ENCODE measurements around the gene TNFRSF12A.
A peak's percentile ranks its signal among the peaks of the same experiment; 100 is the strongest.

The TNFRSF12A gene

DNA sequence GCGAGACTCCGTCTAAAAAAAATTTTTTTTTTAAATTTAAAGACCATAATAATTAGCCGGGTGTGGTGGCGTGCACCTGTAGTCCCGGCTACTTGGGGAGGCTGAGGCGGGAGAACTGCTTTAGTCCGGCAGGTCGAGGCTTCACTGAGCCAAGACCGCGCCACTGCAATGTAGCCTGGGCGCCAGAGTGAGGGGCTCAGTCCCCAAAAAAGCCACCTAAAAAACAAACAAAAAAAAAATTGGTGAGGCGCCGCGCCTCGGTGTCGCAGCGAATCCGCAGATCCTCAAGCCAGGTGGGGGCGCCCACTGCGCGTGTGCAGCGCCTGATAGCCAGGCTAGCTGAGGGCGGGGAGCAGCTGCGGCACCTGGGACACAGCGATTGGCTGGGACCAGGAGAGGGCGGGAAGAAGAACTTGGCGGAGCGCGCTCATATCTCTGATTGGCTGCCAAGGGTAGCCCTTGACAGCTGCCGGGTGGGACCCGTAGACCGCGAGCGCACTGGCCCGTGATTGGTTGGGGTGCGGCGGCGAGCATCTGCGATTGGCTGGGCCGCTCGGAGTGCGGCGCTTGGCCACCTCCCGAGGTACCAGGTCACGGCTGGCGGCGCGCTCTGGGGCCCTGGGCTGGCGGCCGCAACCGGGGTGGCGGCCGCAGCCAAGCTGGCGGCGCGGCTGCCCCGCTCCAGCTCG lies 16.4 kb upstream of the TNFRSF12A start (continued):
- TF ChIP-seq, protein P1, sequence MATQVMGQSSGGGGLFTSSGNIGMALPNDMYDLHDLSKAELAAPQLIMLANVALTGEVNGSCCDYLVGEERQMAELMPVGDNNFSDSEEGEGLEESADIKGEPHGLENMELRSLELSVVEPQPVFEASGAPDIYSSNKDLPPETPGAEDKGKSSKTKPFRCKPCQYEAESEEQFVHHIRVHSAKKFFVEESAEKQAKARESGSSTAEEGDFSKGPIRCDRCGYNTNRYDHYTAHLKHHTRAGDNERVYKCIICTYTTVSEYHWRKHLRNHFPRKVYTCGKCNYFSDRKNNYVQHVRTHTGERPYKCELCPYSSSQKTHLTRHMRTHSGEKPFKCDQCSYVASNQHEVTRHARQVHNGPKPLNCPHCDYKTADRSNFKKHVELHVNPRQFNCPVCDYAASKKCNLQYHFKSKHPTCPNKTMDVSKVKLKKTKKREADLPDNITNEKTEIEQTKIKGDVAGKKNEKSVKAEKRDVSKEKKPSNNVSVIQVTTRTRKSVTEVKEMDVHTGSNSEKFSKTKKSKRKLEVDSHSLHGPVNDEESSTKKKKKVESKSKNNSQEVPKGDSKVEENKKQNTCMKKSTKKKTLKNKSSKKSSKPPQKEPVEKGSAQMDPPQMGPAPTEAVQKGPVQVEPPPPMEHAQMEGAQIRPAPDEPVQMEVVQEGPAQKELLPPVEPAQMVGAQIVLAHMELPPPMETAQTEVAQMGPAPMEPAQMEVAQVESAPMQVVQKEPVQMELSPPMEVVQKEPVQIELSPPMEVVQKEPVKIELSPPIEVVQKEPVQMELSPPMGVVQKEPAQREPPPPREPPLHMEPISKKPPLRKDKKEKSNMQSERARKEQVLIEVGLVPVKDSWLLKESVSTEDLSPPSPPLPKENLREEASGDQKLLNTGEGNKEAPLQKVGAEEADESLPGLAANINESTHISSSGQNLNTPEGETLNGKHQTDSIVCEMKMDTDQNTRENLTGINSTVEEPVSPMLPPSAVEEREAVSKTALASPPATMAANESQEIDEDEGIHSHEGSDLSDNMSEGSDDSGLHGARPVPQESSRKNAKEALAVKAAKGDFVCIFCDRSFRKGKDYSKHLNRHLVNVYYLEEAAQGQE (tag by site-specific recombination; IDR thresholded peaks at IDR 0.05): no peak
- TF ChIP-seq ZXDB (tag by site-specific recombination; IDR thresholded peaks at IDR 0.05): peak; percentile 100
- TF ChIP-seq, protein P2, sequence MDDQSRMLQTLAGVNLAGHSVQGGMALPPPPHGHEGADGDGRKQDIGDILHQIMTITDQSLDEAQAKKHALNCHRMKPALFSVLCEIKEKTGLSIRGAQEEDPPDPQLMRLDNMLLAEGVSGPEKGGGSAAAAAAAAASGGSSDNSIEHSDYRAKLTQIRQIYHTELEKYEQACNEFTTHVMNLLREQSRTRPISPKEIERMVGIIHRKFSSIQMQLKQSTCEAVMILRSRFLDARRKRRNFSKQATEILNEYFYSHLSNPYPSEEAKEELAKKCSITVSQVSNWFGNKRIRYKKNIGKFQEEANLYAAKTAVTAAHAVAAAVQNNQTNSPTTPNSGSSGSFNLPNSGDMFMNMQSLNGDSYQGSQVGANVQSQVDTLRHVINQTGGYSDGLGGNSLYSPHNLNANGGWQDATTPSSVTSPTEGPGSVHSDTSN (CRISPR knock-in tag; IDR thresholded peaks at IDR 0.05): no peak
- TF ChIP-seq, protein P3, sequence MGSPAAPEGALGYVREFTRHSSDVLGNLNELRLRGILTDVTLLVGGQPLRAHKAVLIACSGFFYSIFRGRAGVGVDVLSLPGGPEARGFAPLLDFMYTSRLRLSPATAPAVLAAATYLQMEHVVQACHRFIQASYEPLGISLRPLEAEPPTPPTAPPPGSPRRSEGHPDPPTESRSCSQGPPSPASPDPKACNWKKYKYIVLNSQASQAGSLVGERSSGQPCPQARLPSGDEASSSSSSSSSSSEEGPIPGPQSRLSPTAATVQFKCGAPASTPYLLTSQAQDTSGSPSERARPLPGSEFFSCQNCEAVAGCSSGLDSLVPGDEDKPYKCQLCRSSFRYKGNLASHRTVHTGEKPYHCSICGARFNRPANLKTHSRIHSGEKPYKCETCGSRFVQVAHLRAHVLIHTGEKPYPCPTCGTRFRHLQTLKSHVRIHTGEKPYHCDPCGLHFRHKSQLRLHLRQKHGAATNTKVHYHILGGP (tag by site-specific recombination; IDR thresholded peaks at IDR 0.05): no peak
- TF ChIP-seq, protein P4, sequence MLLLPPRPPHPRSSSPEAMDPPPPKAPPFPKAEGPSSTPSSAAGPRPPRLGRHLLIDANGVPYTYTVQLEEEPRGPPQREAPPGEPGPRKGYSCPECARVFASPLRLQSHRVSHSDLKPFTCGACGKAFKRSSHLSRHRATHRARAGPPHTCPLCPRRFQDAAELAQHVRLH (tag by site-specific recombination; IDR thresholded peaks at IDR 0.05): peak; percentile 97
- no peak for TF ChIP-seq ZNF132 (tag by site-specific recombination; IDR thresholded peaks at IDR 0.05; ENCODE audit: borderline replicate concordance)
- TF ChIP-seq ZNF24 (tag by site-specific recombination; IDR thresholded peaks at IDR 0.05): no peak
- TF ChIP-seq, protein P5, sequence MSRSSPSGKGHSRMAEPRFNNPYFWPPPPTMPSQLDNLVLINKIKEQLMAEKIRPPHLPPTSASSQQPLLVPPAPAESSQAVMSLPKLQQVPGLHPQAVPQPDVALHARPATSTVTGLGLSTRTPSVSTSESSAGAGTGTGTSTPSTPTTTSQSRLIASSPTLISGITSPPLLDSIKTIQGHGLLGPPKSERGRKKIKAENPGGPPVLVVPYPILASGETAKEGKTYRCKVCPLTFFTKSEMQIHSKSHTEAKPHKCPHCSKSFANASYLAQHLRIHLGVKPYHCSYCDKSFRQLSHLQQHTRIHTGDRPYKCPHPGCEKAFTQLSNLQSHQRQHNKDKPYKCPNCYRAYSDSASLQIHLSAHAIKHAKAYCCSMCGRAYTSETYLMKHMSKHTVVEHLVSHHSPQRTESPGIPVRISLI (tag by site-specific recombination; IDR thresholded peaks at IDR 0.05): peak; percentile 78
- no peak for TF ChIP-seq ZNF140 (tag by site-specific recombination; IDR thresholded peaks at IDR 0.05)
- no peak for TF ChIP-seq ZBTB1 (tag by site-specific recombination; IDR thresholded peaks at IDR 0.05)
- TF ChIP-seq ZEB2 (tag by site-specific recombination; IDR thresholded peaks at IDR 0.05): peak; percentile 27; the same call in 1 of the 2 replicates
- TF ChIP-seq ZNF660 (tag by site-specific recombination; IDR thresholded peaks at IDR 0.05): no peak
- TF ChIP-seq, protein P6, sequence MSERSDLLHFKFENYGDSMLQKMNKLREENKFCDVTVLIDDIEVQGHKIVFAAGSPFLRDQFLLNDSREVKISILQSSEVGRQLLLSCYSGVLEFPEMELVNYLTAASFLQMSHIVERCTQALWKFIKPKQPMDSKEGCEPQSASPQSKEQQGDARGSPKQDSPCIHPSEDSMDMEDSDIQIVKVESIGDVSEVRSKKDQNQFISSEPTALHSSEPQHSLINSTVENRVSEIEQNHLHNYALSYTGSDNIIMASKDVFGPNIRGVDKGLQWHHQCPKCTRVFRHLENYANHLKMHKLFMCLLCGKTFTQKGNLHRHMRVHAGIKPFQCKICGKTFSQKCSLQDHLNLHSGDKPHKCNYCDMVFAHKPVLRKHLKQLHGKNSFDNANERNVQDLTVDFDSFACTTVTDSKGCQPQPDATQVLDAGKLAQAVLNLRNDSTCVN (tag by site-specific recombination; optimal IDR thresholded peaks at IDR 0.05): peak; percentile 72
- no peak for TF ChIP-seq ZNF585B (tag by site-specific recombination; IDR thresholded peaks at IDR 0.05)
- TF ChIP-seq GLIS1 (tag by site-specific recombination; IDR thresholded peaks at IDR 0.05): no peak
- TF ChIP-seq SP2 (tag by site-specific recombination; IDR thresholded peaks at IDR 0.05): peak; percentile 100

DNA sequence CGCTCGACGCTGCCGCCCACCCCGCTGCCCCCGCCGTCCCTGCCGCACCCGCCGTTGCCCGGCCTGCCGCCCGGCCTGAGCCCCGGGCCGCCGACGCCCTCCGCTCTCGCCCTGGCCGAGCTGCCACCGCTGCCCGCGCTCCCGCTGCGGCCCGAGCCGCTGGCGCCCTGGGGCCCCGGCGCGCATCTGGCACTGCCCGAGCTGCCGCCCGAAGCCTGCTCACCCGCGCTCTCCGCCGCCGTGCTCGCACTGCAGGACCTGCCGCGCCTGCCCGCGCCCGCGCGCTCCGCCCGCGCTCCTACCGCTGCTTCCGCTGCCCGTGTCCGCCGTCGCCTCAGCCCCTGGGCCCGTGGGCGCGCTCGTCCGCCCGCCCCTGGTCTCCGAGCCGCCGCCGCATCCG lies 15.8 kb upstream of the TNFRSF12A start:
- Histone ChIP-seq H3K27ac (ENCODE audit: extremely low read depth, low read depth, low read length) (no peak overlapping the region), H3K4me1 (ENCODE audit: control insufficient read depth, insufficient read depth, low read length) (no peaks in the 10 kb centered on the region), H3K4me3 (ENCODE audit: low read depth, low read length) (peak overlapping the region; percentile 44), H3K9me3 (ENCODE audit: control insufficient read depth, insufficient read depth, low read depth, low read length) (no peaks in the 10 kb centered on the region), H3K36me3 (ENCODE audit: control insufficient read depth in 2 of 2, insufficient read depth in 1 of 2, low read length in 2 of 2) (no peaks in the 10 kb centered on the region)
- POLR2A ChIA-PET: interaction anchor here (0.7 to 12.4 kb wide), 9 partner anchors 19 to 130 kb away, joined by 3 to 247 read pairs (median 3); partner anchors contain the start of genes CLDN6, HCFC1R1, PAQR4 and PKMYT1
- CTCF ChIA-PET: interaction anchor here (0.7 to 9.6 kb wide), 13 partner anchors 11 to 946 kb away, joined by 3 to 149 read pairs (median 5); partner anchors contain the start of gene TNFRSF12A
- TF ChIP-seq ZNF48 (tag by site-specific recombination; IDR thresholded peaks at IDR 0.05) (no peak), ZBTB17 (tag by site-specific recombination; IDR thresholded peaks at IDR 0.05) (no peak), ZFP37 (tag by site-specific recombination; IDR thresholded peaks at IDR 0.05) (no peak), YY1 (tag by site-specific recombination; IDR thresholded peaks at IDR 0.05) (no peak), ZNF558 (tag by site-specific recombination; IDR thresholded peaks at IDR 0.05) (no peak), ZNF677 (tag by site-specific recombination; IDR thresholded peaks at IDR 0.05) (no peak), ZNF155 (tag by site-specific recombination; IDR thresholded peaks at IDR 0.05) (no peak), ZNF146 (tag by site-specific recombination; IDR thresholded peaks at IDR 0.05) (no peak)
- TF ChIP-seq, protein P1 (tag by site-specific recombination; IDR thresholded peaks at IDR 0.05): no peak
